Activated naive CD8-positive, alpha-beta T cell treated with anti-CD3 and anti-CD28 coated beads, Interleukin-2, amount 50 U/mL, for 24 hours (primary cell): ENCODE results near the gene PHAX.
A peak's percentile ranks its signal among the peaks of the same experiment; 100 is the strongest.
"Not testable (repeated sequence)": the region's sequence is repeated elsewhere in the genome, so short reads cannot be mapped to it uniquely, and the experiment has no call there.

Experiments used
- ATAC-seq: fragments of 150-1000 bp; cut with Tn5 transposase; one replicate; pipeline ENCODE4 v1.10.0; 2021
- DNase-seq: peaks from one replicate; pipeline ENCODE4 v3.0.0; 2021
- H3K27ac Mint-ChIP-seq: one replicate; pipeline ENCODE4 v1.8.0; 2021; ENCODE audit warnings: mild to moderate bottlenecking, mixed read lengths
- H3K27me3 Mint-ChIP-seq: one replicate; pipeline ENCODE4 v1.8.0; 2021; ENCODE audit warnings: mixed read lengths
- H3K36me3 Mint-ChIP-seq: one replicate; pipeline ENCODE4 v1.8.0; 2021; ENCODE audit warnings: low read depth, mixed read lengths
- H3K4me1 Mint-ChIP-seq: one replicate; pipeline ENCODE4 v1.8.0; 2021; ENCODE audit warnings: mixed read lengths
- H3K4me3 Mint-ChIP-seq: one replicate; pipeline ENCODE4 v1.8.0; 2021; ENCODE audit warnings: mild to moderate bottlenecking, moderate library complexity, mixed read lengths
- H3K9me3 Mint-ChIP-seq: one replicate; pipeline ENCODE4 v1.8.0; 2021; ENCODE audit warnings: mixed read lengths

Gene PHAX

GRCh38 chr5:126628102-126628501 is 27.4 kb downstream of the PHAX start:
- Mint-ChIP-seq H3K27ac (no peak overlapping the region), H3K4me3 (no peak overlapping the region), H3K9me3 (no peaks in the 10 kb centered on the region), H3K36me3 (peaks cover 23% of the 10 kb centered on the region), H3K27me3 (no peaks in the 10 kb centered on the region), H3K4me1 (peaks cover 9% of the 10 kb centered on the region)
- DNase-seq = no peak
- no peak for ATAC-seq

GRCh38 chr5:126631920-126632319 is 31.2 kb downstream of the PHAX start:
- ATAC-seq (no peak), DNase-seq (no peak)
- no peaks in the 10 kb centered on the region for H3K36me3 Mint-ChIP-seq
- no peak overlapping the region for H3K27ac Mint-ChIP-seq
- no peak overlapping the region for H3K4me3 Mint-ChIP-seq
- H3K4me1 Mint-ChIP-seq = no peaks in the 10 kb centered on the region
- no peaks in the 10 kb centered on the region for H3K9me3 Mint-ChIP-seq
- no peaks in the 10 kb centered on the region for H3K27me3 Mint-ChIP-seq

- no peak overlapping the region for H3K27ac Mint-ChIP-seq
Measured at GRCh38 chr5:126633552-126633951, 32.8 kb downstream of the PHAX start.

GRCh38 chr5:126635585-126635984 is 34.8 kb downstream of the PHAX start:
- Mint-ChIP-seq H3K4me3 (no peak overlapping the region), H3K27me3 (no peaks in the 10 kb centered on the region), H3K9me3 (no peaks in the 10 kb centered on the region), H3K4me1 (no peaks in the 10 kb centered on the region), H3K27ac (no peak overlapping the region), H3K36me3 (no peaks in the 10 kb centered on the region)
- ATAC-seq = no peak
- DNase-seq = no peak

More at GRCh38 chr5:126633552-126633951, 32.8 kb downstream of the PHAX start:
- H3K4me1 Mint-ChIP-seq = no peaks in the 10 kb centered on the region
- H3K9me3 Mint-ChIP-seq = no peaks in the 10 kb centered on the region
- H3K36me3 Mint-ChIP-seq = no peaks in the 10 kb centered on the region
- DNase-seq (no peak), ATAC-seq (no peak)
- no peak overlapping the region for H3K4me3 Mint-ChIP-seq
- H3K27me3 Mint-ChIP-seq = no peaks in the 10 kb centered on the region

GRCh38 chr5:126636956-126637355 is 36.2 kb downstream of the PHAX start:
- Mint-ChIP-seq H3K4me1 (no peaks in the 10 kb centered on the region), H3K4me3 (no peak overlapping the region), H3K27ac (no peak overlapping the region), H3K36me3 (no peaks in the 10 kb centered on the region), H3K27me3 (no peaks in the 10 kb centered on the region), H3K9me3 (no peaks in the 10 kb centered on the region)
- no peak for ATAC-seq
- DNase-seq = no peak

GRCh38 chr5:126640866-126641265 is 40.1 kb downstream of the PHAX start:
- H3K27me3 Mint-ChIP-seq = peaks cover 2% of the 10 kb centered on the region
- ATAC-seq (no peak), DNase-seq (no peak)
- no peak overlapping the region for H3K4me3 Mint-ChIP-seq
- H3K9me3 Mint-ChIP-seq = peaks cover 6% of the 10 kb centered on the region
- H3K27ac Mint-ChIP-seq = no peak overlapping the region
- H3K36me3 Mint-ChIP-seq = peaks cover 4% of the 10 kb centered on the region
- no peaks in the 10 kb centered on the region for H3K4me1 Mint-ChIP-seq

- no peak for DNase-seq
- Mint-ChIP-seq H3K27ac (no peak overlapping the region), H3K4me1 (no peaks in the 10 kb centered on the region), H3K27me3 (peaks cover 2% of the 10 kb centered on the region), H3K9me3 (peaks cover 6% of the 10 kb centered on the region), H3K4me3 (no peak overlapping the region), H3K36me3 (peaks cover 4% of the 10 kb centered on the region)
- no peak for ATAC-seq
Measured at GRCh38 chr5:126641387-126641786, 40.6 kb downstream of the PHAX start.

GRCh38 chr5:126645132-126645531 is 44.4 kb downstream of the PHAX start:
- Mint-ChIP-seq H3K27me3 (peaks cover 4% of the 10 kb centered on the region), H3K9me3 (peaks cover 6% of the 10 kb centered on the region), H3K4me3 (no peak overlapping the region), H3K36me3 (peaks cover 4% of the 10 kb centered on the region), H3K4me1 (no peaks in the 10 kb centered on the region), H3K27ac (no peak overlapping the region)
- no peak for DNase-seq
- no peak for ATAC-seq

- ATAC-seq = no peak
- Mint-ChIP-seq H3K27me3 (peaks cover 4% of the 10 kb centered on the region), H3K27ac (no peak overlapping the region), H3K36me3 (peaks cover 4% of the 10 kb centered on the region), H3K4me1 (no peaks in the 10 kb centered on the region), H3K9me3 (peaks cover 6% of the 10 kb centered on the region), H3K4me3 (no peak overlapping the region)
- DNase-seq = no peak
Measured at GRCh38 chr5:126647071-126647470, 46.3 kb downstream of the PHAX start.

GRCh38 chr5:126648471-126648870 is 47.7 kb downstream of the PHAX start:
- H3K4me1 Mint-ChIP-seq = no peaks in the 10 kb centered on the region
- peaks cover 6% of the 10 kb centered on the region for H3K9me3 Mint-ChIP-seq
- DNase-seq (no peak), ATAC-seq (no peak)
- no peak overlapping the region for H3K27ac Mint-ChIP-seq
- peaks cover 4% of the 10 kb centered on the region for H3K27me3 Mint-ChIP-seq
- peaks cover 4% of the 10 kb centered on the region for H3K36me3 Mint-ChIP-seq
- no peak overlapping the region for H3K4me3 Mint-ChIP-seq

GRCh38 chr5:126649057-126649456 is 48.3 kb downstream of the PHAX start:
- not testable (repeated sequence) for H3K4me1 Mint-ChIP-seq, ATAC-seq, H3K27ac Mint-ChIP-seq, H3K27me3 Mint-ChIP-seq, H3K9me3 Mint-ChIP-seq, H3K4me3 Mint-ChIP-seq, DNase-seq, H3K36me3 Mint-ChIP-seq

- not testable (repeated sequence) for H3K27ac Mint-ChIP-seq, H3K36me3 Mint-ChIP-seq, H3K4me3 Mint-ChIP-seq, H3K4me1 Mint-ChIP-seq, H3K9me3 Mint-ChIP-seq, DNase-seq, H3K27me3 Mint-ChIP-seq, ATAC-seq
Measured at GRCh38 chr5:126649709-126650108, 49.0 kb downstream of the PHAX start.

- Mint-ChIP-seq H3K4me1 (no peaks in the 10 kb centered on the region), H3K36me3 (peaks cover under 1% of the 10 kb centered on the region), H3K27me3 (peaks cover 2% of the 10 kb centered on the region), H3K27ac (no peak overlapping the region), H3K4me3 (no peak overlapping the region), H3K9me3 (peaks cover 2% of the 10 kb centered on the region)
- DNase-seq (no peak), ATAC-seq (no peak)
Measured at GRCh38 chr5:126650463-126650862, 49.7 kb downstream of the PHAX start.

GRCh38 chr5:126651013-126651577 is 50.3 kb downstream of the PHAX start:
- Mint-ChIP-seq H3K4me1 (no peaks in the 10 kb centered on the region), H3K9me3 (no peaks in the 10 kb centered on the region), H3K27me3 (peaks cover 2% of the 10 kb centered on the region), H3K36me3 (no peaks in the 10 kb centered on the region), H3K27ac (no peak overlapping the region), H3K4me3 (no peak overlapping the region)
- DNase-seq = no peak
- no peak for ATAC-seq

GRCh38 chr5:126656401-126657007 is 55.8 kb downstream of the PHAX start:
- Mint-ChIP-seq H3K36me3 (no peaks in the 10 kb centered on the region), H3K4me3 (no peak overlapping the region), H3K4me1 (no peaks in the 10 kb centered on the region), H3K27ac (no peak overlapping the region), H3K27me3 (no peaks in the 10 kb centered on the region), H3K9me3 (no peaks in the 10 kb centered on the region)
- no peak for ATAC-seq
- peak; percentile 12 for DNase-seq

GRCh38 chr5:126658561-126658960 is 57.8 kb downstream of the PHAX start:
- Mint-ChIP-seq H3K36me3 (no peaks in the 10 kb centered on the region), H3K4me1 (no peaks in the 10 kb centered on the region), H3K4me3 (no peak overlapping the region), H3K9me3 (no peaks in the 10 kb centered on the region), H3K27me3 (no peaks in the 10 kb centered on the region), H3K27ac (no peak overlapping the region)
- ATAC-seq (no peak), DNase-seq (no peak)
